Activated CD8-positive, alpha-beta memory T cell treated with anti-CD3 and anti-CD28 coated beads for 48 hours (primary cell): ENCODE measurements around the gene LAMA3.

Source experiments
- DNase-seq, 3 experiments: peaks; one replicate each; pipeline ENCODE4 v3.0.0-alpha.2; 2020; ENCODE audit warnings: low read depth in 2 of 3, low spot score in 2 of 3

LAMA3 gene

DNA sequence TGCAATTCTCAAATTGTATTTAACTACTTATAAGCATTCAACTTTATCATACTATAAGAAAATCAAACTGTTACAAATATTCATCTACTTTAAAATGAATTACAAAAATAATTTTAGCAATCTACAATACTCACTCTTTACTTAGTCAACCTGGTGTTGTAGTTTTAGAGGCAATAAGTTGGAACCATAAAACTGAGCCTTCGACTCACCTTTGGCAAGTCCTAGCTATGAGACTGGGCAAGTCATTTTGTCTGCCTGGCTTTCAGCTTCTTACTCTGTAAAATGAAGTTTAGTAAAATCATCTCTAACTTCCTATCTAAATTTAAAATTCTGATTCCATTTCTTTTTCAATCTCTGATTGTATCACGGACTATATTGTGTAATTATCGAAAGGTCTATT, 161.0 kb downstream of the LAMA3 start:
- no peak for DNase-seq

DNA sequence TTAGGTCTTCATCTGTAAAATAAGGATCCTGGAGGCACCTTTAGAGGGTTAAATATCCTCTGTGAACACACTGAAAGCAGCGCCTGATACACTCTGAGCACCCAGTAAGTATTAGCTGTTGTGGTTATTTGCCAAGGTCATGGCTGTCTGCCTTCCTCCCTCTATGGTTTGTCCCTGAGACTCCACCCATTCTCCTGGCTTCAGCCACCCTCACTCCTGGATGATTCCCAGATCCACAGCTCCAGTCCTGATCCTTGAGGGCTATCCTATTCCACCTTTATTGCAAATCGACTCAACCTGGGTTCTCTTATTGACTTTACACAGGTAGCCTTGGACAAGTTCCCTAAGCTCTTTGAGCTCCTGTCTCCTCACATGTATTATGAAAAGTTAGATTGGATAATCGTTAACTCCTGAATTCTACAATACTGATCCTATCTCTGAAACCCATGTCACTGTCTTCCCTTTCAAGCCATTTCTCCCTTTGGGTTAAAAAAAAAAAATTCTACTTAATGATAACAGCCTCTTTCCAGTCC, 162.3 kb downstream of the LAMA3 start:
- no peak for DNase-seq

DNA sequence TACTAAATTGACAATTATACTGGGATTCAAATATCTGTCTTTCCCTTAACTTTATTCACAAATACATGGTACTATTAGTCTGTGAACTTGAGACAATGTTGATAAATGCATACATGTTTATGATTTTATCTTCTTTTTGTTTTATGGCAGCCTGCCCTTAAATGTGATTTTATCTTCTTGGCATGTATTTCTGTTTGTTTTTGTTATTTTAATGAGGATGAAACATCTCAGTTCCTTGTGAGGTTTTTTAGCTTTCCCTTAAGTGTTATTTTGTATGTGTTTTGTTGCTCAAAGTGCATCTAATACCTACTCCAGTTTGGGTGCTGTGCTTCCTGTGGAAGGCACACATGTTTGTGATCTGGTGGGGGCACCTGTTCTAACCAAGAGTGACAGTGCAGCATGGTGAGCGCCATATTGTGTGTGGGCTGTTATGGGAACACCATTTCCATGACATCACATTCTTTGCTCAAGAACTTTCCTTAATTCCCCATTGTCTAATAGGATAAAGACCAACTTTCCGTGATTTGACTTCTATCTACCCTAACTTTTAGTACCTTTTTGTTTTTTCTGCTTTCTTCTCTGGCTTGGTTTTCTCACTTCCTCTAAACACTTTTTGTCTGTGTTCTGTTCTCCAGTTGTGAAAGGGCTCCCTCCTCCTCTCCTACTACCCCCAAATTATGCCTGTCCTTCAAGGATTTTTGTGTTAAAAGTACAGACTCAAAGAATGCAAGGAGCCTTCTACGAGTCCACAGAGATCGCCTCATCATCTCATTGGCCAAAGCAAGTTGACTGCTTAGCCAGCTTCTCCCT, 163.2 kb downstream of the LAMA3 start:
- no peak for DNase-seq

DNA sequence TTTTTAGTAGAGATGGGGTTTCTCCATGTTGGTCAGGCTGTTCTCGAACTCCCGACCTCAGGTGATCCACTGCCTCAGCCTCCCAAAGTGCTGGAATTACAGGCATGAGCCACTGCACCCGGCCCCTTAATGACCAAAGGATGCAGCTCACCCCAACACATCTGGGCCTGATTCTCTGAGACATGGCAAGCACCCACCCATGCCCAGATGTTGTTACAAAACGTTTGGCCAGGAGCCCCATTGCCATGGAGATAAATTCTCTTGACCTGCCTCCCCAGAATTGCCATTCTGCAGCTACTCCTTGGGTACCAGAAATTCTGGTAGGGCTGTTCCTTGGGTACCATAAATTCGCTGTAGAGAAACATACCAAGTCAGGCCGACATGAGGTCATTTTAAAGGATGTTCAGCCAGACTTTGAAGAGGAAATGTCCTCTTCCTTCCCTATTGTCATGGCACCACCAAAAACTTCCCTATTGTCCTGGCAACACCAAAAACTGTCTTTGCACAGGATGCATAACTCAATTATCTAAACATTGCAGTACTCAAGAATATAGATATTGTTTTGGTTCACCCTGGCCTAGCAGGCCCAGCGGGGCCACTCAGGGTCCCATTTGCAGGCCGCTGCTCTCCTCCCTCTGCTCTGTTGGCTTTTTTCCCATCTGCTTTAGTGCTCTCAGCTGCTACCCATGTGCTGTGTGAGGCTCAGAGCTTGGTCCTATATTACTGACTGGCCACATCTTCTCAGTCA, 164.4 kb downstream of the LAMA3 start:
- DNase-seq, result no peak

DNA sequence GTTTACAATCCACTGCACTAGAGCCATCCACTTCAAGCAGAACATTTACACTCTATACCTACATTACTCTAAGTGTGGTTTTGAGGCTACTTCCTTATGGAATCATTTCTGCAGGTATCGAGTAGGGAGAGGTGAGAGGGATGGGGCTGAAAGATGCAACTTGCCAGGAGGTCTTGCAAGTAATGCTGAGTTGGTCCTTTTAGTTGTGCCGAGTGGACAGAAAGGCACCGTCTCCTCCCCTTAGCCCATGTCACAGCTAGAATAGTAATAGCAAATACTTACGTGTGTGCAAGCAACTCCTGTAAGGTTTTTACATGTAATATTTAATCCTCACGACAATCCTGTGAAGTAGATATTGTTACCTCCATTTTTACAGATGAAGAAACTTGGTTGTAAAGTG, 166.5 kb downstream of the LAMA3 start:
- no peak for DNase-seq

DNA sequence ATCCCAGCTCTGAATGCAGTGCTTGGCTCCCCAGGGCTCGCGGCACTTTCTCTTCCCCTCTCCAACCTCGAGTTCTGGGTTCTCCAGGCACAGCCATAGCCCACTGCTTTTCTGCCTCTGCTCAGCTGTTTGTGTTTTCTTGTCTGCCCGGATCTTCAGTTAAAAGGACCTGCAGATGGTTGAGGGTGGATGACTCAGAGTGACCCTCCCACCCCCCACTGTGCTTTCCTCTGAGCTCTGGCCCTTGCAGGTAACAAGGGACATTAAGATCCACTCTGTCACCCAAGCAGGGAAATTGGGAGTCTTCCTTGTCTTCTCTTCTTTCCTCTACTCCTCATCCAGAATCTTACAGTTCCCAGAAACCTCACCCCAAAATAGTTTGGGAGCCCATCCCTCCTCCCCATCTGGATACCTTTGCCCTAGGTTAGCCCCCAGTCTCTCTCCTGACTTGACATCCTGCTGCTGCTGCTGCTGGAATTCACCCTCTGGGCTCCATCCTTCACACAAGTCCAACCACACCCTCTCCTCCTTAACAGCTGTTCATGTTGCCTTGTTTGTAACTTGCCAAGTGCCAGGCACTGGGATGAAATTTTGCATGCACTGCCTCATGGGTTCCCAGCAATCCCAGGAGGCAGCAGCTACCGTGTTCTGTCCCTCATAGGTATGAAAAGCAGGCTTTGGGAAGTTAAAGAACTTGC, 167.4 kb downstream of the LAMA3 start:
- no peak for DNase-seq

DNA sequence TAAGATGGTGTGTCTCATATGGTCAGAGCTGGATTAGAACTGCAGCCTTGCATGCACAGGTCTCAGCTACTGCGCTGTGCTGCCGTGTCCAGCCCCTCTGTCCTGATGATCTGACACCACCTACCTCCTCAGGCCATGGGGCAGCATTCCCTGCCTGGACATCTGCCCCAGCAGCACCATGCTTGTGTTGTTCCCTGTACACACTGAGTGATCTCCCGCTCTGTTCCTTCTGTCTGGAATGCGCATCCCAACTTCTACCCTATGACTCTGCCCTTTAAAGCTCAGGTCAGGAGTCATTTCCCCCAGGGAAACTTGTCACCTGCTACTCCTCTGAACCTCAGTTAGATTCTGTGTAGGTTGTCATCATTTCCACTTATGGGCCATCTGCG, 167.9 kb downstream of the LAMA3 start:
- no peak for DNase-seq

DNA sequence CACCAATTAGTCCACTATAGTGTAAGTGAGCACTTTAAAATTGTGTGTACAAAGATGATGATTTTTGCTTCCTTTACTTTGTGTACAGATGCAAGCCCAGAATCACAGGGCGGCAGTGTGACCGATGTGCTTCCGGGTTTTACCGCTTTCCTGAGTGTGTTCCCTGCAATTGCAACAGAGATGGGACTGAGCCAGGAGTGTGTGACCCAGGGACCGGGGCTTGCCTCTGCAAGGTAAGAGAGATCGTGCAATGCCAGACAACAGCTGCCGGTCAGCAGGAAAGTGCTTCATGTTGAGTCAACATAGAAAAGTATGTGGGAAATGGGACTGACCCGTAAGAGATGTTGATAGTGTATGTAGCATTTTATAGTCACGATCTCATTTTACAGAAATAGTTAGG, 168.5 kb downstream of the LAMA3 start:
- no peak for DNase-seq

DNA sequence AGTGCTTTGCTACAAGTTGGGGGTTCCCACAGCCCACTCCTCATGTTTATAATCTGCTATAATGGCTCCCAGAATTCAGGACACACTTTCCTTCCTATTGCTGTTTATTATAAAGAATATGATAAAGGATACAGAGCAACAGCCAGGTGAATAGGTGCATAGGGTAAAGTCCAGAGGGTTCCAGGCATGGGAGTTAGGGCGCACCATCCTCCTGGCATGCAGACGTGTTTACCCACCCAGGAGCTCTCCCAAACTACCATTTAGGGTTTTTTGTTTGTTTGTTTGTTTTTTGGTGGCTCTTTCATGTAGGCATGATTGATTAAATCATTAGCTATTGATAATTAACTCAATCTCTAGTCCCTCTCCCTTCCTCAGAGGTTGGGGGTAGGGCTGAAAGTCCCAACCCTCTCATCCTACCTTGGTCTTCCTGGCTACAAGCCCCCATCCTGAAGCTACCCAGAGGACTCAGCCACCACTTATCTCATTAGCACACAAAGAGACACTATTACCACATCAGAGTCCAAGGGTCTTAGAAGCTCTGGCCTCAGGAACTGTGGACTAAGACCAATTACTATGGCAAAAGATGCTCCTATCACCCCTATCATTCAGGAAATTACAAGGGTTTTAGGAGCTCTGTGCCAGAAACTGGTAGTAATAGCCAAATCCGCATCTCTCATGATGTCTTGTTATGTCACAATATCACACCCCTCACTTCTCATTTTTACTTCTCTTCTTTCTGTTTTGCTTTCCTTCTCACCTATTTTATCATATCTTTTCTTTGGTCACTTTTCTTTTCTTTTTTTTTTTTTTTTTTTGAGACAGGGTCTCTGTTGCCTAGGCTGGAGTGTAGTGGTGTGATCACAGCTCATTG, 170.4 kb downstream of the LAMA3 start:
- DNase-seq, result no peak

DNA sequence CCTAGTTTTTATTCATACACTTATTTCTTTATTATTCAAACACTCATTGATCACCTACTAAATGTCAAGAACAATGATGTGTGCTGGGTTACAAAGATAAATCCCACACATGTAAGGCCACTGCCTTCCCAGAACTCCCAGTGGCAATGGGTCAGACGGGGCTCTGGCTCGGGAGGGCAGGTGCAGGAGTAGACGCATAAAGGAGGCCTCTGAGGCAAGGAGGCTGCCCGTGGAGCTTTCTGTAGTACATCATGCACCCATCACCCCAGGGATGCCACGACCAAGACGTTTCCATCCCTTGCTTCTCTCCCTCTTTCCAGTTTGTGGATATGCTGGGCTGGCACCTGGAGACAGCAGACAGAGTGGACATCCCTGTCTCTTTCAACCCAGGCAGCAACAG, 172.1 kb downstream of the LAMA3 start:
- DNase-seq, result no peak

DNA sequence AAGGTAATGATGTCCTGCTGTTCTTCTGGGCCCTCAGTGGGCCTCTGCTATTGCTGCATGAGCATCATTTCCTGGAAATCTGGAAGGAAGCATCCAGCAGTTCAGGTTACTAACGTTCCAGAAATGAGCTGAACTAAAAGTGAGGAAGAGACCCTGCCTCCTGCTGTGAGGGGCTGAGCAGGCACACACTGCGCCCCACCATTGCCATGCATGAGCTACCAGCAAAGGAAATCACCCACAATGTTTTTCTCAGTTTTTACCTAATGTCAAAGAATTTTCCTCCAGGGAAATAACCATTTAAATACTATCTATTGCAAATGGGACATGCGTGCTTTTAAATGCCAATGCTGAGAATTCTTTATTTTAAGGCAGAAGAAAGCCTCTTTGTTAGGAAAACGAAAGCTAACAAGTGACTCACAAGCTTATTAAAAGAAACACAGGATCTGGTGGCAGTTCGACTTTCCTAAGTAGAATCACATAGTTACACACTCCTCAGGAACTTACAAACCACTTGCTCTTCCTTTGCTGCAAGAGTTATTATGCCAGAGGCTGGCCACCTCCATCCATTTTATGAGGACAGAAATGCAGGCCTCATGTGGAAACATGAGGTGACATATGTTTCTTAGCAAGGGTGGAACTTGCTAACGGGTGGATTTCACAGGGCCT, 172.7 kb downstream of the LAMA3 start:
- no peak for DNase-seq

DNA sequence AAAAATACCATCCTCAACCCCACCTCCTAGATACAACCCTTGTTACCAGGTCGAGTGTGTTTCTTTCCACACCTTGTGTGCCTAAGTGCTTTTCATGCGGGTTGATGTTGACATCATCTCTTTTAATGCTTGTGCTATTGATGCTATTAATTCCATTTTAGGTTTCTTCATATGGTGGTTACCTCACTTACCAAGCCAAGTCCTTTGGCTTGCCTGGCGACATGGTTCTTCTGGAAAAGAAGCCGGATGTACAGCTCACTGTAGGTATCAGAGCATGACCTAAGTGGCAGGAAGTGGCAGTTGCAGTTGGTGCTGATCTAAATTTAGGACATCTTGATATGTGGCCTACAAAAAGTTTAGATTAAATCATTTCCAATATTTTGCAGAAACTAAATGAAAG, 175.4 kb downstream of the LAMA3 start:
- DNase-seq, result no peak

DNA sequence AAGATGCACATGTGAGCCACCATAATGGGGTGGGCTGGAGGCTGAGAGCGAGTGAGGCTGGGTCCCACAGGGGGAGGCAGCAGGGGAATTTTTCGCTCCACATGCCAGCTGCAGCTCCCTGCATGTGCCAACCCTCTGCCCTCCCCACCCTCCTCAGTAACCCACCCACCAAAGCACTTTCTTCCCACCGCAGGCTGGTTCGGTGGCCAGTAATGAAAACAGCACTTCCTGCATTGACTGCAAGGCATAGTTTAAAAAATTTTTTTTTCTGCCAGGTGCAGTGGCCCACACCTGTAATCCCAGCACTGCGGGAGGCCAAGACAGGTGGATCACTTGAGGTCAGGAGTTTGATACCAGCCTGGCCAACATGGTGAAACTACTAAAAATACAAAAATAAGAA, 177.8 kb downstream of the LAMA3 start:
- DNase-seq, result no peak

DNA sequence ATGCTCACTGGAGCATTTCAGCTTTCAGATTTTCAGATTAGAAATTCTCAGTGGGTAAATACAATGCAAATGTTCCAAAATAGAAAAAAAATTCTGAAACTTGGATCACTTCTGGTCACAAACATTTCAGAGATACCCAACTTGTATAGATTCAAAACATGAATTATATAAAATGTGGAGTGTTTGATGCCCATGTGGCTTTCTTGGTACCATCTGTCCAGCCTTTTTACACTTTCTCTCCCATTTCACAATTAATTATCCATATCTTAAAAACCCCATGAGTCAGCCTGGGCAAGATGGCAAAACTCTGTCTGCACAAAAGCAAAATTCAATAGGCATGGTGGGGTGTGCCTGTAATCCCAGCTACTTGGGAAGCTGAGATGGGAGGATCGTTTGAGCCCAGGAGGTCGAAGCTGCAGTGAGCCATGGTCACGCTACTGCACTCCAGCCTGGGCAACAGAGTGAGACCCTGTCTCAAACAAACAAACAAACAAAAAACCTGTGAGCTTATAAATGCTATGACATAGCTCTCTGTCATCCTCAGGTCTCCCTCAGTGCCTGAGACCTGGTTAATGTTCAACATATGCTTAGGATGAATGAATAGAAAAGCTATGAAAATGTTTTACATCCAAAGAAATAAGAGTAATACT, 179.0 kb downstream of the LAMA3 start:
- no peak for DNase-seq

DNA sequence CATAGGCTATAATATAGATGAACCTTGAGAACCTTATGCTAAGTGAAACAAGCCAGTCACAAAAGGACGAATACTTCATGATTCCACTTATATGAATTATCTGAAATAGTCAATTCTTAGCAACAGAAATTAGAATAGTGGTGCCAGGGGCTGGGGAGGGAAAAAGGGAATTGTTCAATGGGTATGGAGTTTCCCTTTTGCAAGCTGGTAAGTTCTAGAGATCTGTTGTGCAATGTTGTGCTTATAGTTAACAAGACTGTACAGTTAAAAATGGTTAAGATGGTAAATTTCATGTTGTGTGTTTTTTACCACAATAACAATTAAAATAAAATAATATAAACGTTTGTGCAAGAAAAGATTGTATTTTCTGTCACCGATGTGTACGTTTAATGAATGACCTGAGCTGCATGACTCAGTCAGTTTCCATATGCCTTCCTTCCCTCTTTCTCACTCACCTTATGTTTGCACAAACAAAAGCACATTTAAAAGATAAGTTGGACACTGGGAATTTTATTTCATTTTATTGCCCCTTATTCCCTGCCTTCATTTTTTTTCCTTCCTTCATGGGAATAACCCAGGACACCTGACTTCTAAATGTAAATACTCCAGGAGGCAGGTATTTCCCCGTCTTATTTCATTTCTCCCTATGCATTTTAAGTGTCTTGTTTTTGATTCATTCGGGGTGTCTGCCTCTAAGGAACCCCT, 181.6 kb downstream of the LAMA3 start:
- DNase-seq, result no peak

DNA sequence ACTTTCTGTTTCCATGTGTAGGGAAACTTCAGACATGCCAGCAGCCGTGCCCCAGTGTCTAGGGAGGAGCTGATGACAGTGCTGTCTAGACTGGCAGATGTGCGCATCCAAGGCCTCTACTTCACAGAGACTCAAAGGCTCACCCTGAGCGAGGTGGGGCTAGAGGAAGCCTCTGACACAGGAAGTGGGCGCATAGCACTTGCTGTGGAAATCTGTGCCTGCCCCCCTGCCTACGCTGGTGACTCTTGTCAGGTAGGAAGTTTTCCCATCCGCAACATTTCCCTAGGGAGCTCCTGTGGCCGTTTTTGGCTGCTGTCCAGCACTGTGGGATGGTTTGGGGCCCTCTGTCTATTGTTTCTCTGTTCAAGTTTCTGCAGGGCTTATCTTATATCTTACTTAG, 182.2 kb downstream of the LAMA3 start:
- DNase-seq, result peak in 2 of 3 experiments; percentile 15 to 18

DNA sequence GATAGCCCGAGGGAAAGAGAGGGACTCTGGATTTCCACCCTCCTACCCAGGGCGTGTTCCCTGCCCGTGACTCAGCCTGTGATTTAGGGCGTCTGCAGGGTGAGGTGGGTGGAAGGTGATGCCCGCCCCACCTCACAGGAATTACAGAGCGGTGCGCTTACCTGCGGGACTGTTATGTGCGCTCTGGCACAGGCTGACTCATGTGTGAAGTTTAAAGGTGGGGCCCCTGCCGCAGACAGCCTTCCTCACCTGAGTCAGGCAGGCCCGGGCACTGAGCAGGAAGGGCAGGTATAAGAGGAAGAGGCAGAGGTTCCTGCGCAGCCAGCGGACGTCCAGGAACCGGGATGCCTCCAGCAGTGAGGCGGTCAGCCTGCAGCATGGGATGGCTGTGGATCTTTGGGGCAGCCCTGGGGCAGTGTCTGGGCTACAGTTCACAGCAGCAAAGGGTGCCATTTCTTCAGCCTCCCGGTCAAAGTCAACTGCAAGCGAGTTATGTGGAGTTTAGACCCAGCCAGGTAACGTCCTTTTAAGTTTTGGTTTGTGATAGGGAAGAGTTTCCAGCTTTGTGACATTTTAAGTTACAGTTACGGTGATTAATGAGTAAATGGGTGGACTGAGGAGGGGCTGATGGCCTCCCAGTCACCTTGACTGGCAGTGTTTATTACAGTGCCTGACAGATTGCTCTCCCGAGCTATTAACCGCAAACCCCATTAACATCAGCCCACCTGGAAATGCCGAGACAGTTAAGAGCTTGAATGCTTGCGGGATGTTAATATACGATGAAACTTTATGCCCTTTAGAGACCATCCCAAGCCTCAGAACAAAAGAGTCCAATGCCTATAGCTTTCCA, 183.7 kb downstream of the LAMA3 start:
- DNase-seq, result no peak
